Measurements from ENCODE around the gene ZBTB38. TPM values are rescaled to one million over a fixed set of nuclear protein-coding genes. Genes with fewer than 3 reads are reported as not detected.

The ZBTB38 gene
- total and polyA plus RNA-seq, 2 experiments from 2014 or later, result 8.7 to 11.5 TPM

DNA sequence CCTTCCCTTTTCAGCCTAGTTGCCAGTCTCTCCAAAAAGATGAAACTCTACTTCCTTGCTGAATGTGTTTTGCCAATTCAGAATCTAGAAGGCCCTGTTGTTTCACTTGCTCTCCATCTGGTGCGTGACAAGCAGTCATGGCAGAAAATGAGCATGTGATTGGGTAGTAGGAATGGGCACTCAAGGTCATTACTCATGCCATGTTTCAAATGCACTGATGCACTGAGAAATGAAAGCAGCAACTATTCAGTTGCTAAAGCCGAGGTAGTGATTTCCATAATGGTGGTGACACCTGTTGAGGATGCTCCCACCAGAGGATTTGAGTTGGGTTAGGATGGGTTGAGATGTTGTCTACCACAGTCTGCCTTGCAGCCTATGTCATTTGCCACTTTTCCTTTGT is 12.7 kb downstream of the ZBTB38 start:
- no peak overlapping the region for H3K4me2 ChIP-seq
- H3K27ac Mint-ChIP-seq, result no peak overlapping the region
- H3K4me1 Mint-ChIP-seq, result peaks cover 27% of the 10 kb centered on the region
- H3K36me3 ChIP-seq (ENCODE audit: insufficient read depth), result no peaks in the 10 kb centered on the region
- peaks cover 11% of the 10 kb centered on the region; the same call in 1 of the 2 replicates for H3K4me1 ChIP-seq (ENCODE audit: insufficient read depth)
- DNase-seq (ENCODE audit: low spot score) (no peak), ATAC-seq (no peak)
- H3K9me2 ChIP-seq (ENCODE audit: insufficient read depth), result peaks cover 10% of the 10 kb centered on the region
- TF ChIP-seq JUNB (IDR thresholded peaks at IDR 0.05; ENCODE audit: unreplicated experiment) (no peak), POLR2AphosphoS5 (IDR thresholded peaks at IDR 0.05; ENCODE audit: low read depth) (no peak), EZH2 (IDR thresholded peaks at IDR 0.05; ENCODE audit: low read depth, unreplicated experiment) (no peak), NANOG (IDR thresholded peaks at IDR 0.05; ENCODE audit: borderline replicate concordance) (no peak), CTCF (conservative IDR thresholded peaks at IDR 0.05; ENCODE audit: low read depth in 2 of 2) (no peak), EZH2phosphoT487 (IDR thresholded peaks at IDR 0.05; ENCODE audit: unreplicated experiment) (no peak), CREB1 (CRISPR knock-in tag; IDR thresholded peaks at IDR 0.05; ENCODE audit: low read depth) (no peak), REST (IDR thresholded peaks at IDR 0.05; ENCODE audit: unreplicated experiment) (no peak), ZNF331 (CRISPR knock-in tag; IDR thresholded peaks at IDR 0.05; ENCODE audit: low read depth) (no peak), STAT1 (IDR thresholded peaks at IDR 0.05; ENCODE audit: unreplicated experiment) (no peak), ZNF114 (CRISPR knock-in tag; IDR thresholded peaks at IDR 0.05) (no peak)
- TF ChIP-seq, protein P1, sequence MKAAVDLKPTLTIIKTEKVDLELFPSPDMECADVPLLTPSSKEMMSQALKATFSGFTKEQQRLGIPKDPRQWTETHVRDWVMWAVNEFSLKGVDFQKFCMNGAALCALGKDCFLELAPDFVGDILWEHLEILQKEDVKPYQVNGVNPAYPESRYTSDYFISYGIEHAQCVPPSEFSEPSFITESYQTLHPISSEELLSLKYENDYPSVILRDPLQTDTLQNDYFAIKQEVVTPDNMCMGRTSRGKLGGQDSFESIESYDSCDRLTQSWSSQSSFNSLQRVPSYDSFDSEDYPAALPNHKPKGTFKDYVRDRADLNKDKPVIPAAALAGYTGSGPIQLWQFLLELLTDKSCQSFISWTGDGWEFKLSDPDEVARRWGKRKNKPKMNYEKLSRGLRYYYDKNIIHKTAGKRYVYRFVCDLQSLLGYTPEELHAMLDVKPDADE (IDR thresholded peaks at IDR 0.05), result no peak
- TF ChIP-seq, protein P2, sequence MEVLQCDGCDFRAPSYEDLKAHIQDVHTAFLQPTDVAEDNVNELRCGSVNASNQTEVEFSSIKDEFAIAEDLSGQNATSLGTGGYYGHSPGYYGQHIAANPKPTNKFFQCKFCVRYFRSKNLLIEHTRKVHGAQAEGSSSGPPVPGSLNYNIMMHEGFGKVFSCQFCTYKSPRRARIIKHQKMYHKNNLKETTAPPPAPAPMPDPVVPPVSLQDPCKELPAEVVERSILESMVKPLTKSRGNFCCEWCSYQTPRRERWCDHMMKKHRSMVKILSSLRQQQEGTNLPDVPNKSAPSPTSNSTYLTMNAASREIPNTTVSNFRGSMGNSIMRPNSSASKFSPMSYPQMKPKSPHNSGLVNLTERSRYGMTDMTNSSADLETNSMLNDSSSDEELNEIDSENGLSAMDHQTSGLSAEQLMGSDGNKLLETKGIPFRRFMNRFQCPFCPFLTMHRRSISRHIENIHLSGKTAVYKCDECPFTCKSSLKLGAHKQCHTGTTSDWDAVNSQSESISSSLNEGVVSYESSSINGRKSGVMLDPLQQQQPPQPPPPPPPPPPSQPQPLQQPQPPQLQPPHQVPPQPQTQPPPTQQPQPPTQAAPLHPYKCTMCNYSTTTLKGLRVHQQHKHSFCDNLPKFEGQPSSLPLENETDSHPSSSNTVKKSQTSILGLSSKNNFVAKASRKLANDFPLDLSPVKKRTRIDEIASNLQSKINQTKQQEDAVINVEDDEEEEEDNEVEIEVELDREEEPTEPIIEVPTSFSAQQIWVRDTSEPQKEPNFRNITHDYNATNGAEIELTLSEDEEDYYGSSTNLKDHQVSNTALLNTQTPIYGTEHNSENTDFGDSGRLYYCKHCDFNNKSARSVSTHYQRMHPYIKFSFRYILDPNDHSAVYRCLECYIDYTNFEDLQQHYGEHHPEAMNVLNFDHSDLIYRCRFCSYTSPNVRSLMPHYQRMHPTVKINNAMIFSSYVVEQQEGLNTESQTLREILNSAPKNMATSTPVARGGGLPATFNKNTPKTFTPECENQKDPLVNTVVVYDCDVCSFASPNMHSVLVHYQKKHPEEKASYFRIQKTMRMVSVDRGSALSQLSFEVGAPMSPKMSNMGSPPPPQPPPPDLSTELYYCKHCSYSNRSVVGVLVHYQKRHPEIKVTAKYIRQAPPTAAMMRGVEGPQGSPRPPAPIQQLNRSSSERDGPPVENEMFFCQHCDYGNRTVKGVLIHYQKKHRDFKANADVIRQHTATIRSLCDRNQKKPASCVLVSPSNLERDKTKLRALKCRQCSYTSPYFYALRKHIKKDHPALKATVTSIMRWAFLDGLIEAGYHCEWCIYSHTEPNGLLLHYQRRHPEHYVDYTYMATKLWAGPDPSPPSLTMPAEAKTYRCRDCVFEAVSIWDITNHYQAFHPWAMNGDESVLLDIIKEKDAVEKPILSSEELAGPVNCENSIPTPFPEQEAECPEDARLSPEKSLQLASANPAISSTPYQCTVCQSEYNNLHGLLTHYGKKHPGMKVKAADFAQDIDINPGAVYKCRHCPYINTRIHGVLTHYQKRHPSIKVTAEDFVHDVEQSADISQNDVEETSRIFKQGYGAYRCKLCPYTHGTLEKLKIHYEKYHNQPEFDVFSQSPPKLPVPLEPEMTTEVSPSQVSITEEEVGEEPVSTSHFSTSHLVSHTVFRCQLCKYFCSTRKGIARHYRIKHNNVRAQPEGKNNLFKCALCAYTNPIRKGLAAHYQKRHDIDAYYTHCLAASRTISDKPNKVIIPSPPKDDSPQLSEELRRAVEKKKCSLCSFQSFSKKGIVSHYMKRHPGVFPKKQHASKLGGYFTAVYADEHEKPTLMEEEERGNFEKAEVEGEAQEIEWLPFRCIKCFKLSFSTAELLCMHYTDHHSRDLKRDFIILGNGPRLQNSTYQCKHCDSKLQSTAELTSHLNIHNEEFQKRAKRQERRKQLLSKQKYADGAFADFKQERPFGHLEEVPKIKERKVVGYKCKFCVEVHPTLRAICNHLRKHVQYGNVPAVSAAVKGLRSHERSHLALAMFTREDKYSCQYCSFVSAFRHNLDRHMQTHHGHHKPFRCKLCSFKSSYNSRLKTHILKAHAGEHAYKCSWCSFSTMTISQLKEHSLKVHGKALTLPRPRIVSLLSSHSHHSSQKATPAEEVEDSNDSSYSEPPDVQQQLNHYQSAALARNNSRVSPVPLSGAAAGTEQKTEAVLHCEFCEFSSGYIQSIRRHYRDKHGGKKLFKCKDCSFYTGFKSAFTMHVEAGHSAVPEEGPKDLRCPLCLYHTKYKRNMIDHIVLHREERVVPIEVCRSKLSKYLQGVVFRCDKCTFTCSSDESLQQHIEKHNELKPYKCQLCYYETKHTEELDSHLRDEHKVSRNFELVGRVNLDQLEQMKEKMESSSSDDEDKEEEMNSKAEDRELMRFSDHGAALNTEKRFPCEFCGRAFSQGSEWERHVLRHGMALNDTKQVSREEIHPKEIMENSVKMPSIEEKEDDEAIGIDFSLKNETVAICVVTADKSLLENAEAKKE (CRISPR knock-in tag; IDR thresholded peaks at IDR 0.05), result no peak
- H3K27me3 Mint-ChIP-seq (ENCODE audit: insufficient read depth, low read depth, poor library complexity), result peaks cover 4% of the 10 kb centered on the region
- H3K9me3 Mint-ChIP-seq, result no peaks in the 10 kb centered on the region
- no peaks in the 10 kb centered on the region for H4K20me1 ChIP-seq (replicated peaks; ENCODE audit: insufficient read depth)
- H3K79me2 ChIP-seq (replicated peaks; ENCODE audit: insufficient read depth), result no peaks in the 10 kb centered on the region
- H2AFZ ChIP-seq, result no peak overlapping the region
- H3K4me3 Mint-ChIP-seq, result no peak overlapping the region
- H3K4me3 ChIP-seq, result no peak overlapping the region
- no peak overlapping the region for H3K27ac ChIP-seq (ENCODE audit: low read depth)
- H3K36me3 Mint-ChIP-seq (ENCODE audit: low read depth), result peaks cover 3% of the 10 kb centered on the region; the same call in 1 of the 3 replicates
- no peaks in the 10 kb centered on the region for H3F3A ChIP-seq (replicated peaks; ENCODE audit: low read depth)
- no peaks in the 10 kb centered on the region for H3K27me3 ChIP-seq (ENCODE audit: insufficient read depth)

Data from GM23338 (cell line).